T-cell (primary cell): Measurements from ENCODE around the gene STK32C. TPM values are rescaled to one million over a fixed set of nuclear protein-coding genes. Genes with fewer than 3 reads are reported as not detected.
"Not testable (repeated sequence)": the region's sequence is repeated elsewhere in the genome, so short reads cannot be mapped to it uniquely, and the experiment has no call there.

Experiments
- ATAC-seq, 4 experiments: fragments of 200-7000 bp in 3 of 4; fragments of 150-1000 bp in 1 of 4; cut with Tn5 transposase; replicated peaks in 1 of 4; 1 replicate in 3 of 4; 2 replicates in 1 of 4; pipeline ENCODE4 v1.10.0; 2021; ENCODE audit warnings: moderate library complexity in 3 of 4, mild to moderate bottlenecking in 2 of 4, moderate number of reproducible peaks in 1 of 4
- CTCF ChIA-PET, 2 donors: fragments of 300-600 bp; sonication (Branson Sonifier 250); formaldehyde crosslinking; loops; one replicate each; lab custom pipeline; 2022; ENCODE audit warnings: antibody characterized with exemption in 2 of 2; lab: Charles Lee
- POLR2A ChIA-PET, 2 donors: fragments of 300-600 bp; sonication (Branson Sonifier 250); formaldehyde crosslinking; loops; one replicate each; lab custom pipeline; 2022; ENCODE audit warnings: antibody characterized with exemption in 2 of 2; lab: Charles Lee
- DNase-seq, 35 experiments: peaks; one replicate each; pipeline versions ENCODE4 v3.0.0 to v3.0.0-alpha.2; 2013 to 2023
- H3K27ac ChIP-seq: one replicate; pipeline ENCODE4 v1.5.1; 2013; ENCODE audit warnings: low read length
- H3K27me3 ChIP-seq, 2 experiments: replicated peaks in 1 of 2; 1 replicate in 1 of 2; 2 replicates in 1 of 2; pipeline versions ENCODE4 v1.6.1 to v1.7.0; 2013; ENCODE audit warnings: low read length in 1 of 2, mixed read lengths in 1 of 2; ENCODE audit not compliant: control insufficient read depth in 2 of 2, insufficient read depth in 2 of 2; ENCODE audit errors: extremely low read depth in 1 of 2
- H3K36me3 ChIP-seq, 2 donors: 1 replicate in 1 of 2; 2 replicates in 1 of 2; pipeline versions ENCODE4 v1.6.1 to v1.7.0; 2013; ENCODE audit warnings: low read length in 1 of 2; ENCODE audit not compliant: control insufficient read depth in 2 of 2, insufficient read depth in 1 of 2; ENCODE audit errors: extremely low read depth in 1 of 2
- H3K4me1 ChIP-seq, 2 experiments: 1 replicate in 1 of 2; 2 replicates in 1 of 2; pipeline versions ENCODE4 v1.6.1 to v1.7.0; 2013; ENCODE audit warnings: low read length in 2 of 2, mixed read lengths in 1 of 2; ENCODE audit not compliant: insufficient read depth in 2 of 2, control insufficient read depth in 1 of 2; ENCODE audit errors: extremely low read depth in 1 of 2
- H3K4me3 ChIP-seq, 2 donors: 1 replicate in 1 of 2; 2 replicates in 1 of 2; pipeline versions ENCODE4 v1.5.1 to v1.7.0; 2013; ENCODE audit warnings: mild to moderate bottlenecking in 2 of 2, low read length in 1 of 2, moderate library complexity in 1 of 2; ENCODE audit not compliant: control insufficient read depth in 1 of 2; ENCODE audit errors: extremely low read depth in 1 of 2
- H3K9me3 ChIP-seq: 2 replicates; pipeline ENCODE4 v1.7.0; 2013
- H3K27ac Mint-ChIP-seq, 2 donors: one replicate each; pipeline ENCODE4 v1.8.0; 2020 to 2021; ENCODE audit warnings: mild to moderate bottlenecking in 2 of 2, mixed read lengths in 2 of 2
- H3K27me3 Mint-ChIP-seq, 2 donors: one replicate each; pipeline ENCODE4 v1.8.0; 2021 to 2022; ENCODE audit warnings: mixed read lengths in 2 of 2
- H3K36me3 Mint-ChIP-seq: one replicate; pipeline ENCODE4 v1.8.0; 2021; ENCODE audit warnings: mixed read lengths
- H3K4me1 Mint-ChIP-seq, 3 donors: one replicate each; pipeline ENCODE4 v1.8.0; 2020 to 2022; ENCODE audit warnings: mixed read lengths in 3 of 3, mild to moderate bottlenecking in 1 of 3
- H3K4me3 Mint-ChIP-seq, 3 donors: one replicate each; pipeline ENCODE4 v1.8.0; 2020 to 2022; ENCODE audit warnings: mild to moderate bottlenecking in 3 of 3, mixed read lengths in 3 of 3, moderate library complexity in 3 of 3
- H3K9me3 Mint-ChIP-seq, 3 donors: one replicate each; pipeline ENCODE4 v1.8.0; 2020 to 2022; ENCODE audit warnings: mixed read lengths in 3 of 3
- WGBS: methylation state at CpG from one replicate; pipeline ENCODE4 v1.1.5; 2013; ENCODE audit warnings: missing lambda C conversion rate; ENCODE audit not compliant: insufficient coverage; 5-methylcytosine and 5-hydroxymethylcytosine counted together
- total RNA-seq, 35 experiments: library from RNA in 6 of 35; stranded (reverse) in 6 of 35; fragments of 120-200 nt in 1 of 35; gene quantifications; one replicate each; pipeline versions ENCODE4 v1.2.1 to v1.2.4 and lab custom pipeline; 2013 to 2026

STK32C gene
- total RNA-seq, 5 donors from 2014 or later (not counting 1 experiment from before 2014, with no cell fraction given): 5.8 to 16.4 (median 12.2) TPM

DNA sequence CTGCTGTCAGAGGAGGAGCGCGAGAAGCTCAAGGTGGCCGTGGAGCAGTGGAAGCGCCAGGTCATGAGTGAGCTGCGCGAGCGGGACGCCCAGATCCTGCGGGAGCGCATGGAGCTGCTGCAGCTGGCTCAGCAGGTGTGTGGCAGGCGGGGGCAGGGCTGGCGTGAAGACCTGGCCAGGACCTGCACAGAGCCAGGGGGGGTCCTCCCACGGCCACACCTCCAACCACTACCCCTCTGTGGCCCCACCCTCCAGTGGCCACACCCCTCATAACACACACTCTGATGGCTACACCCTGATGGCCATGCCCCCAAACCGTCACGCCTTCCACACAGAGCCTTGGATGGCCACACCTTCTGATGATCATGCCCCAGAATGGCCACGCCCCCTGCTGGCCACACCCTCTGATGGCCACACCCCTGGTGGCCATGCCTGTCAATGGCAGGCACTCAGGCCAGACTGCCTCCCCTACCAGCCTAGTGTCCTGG, 144.4 kb downstream of the STK32C start:
- Mint-ChIP-seq H3K4me3 (no peak overlapping the region), H3K27me3 (no peaks in the 10 kb centered on the region), H3K4me1 (peaks cover 27 to 28% (median 28%) of the 10 kb centered on the region in 3 donors), H3K36me3 (no peaks in the 10 kb centered on the region), H3K27ac (no peak overlapping the region), H3K9me3 (no peaks in the 10 kb centered on the region)
- Histone ChIP-seq H3K36me3 (no peaks in the 10 kb centered on the region), H3K9me3 (no peaks in the 10 kb centered on the region), H3K27ac (no peak overlapping the region), H3K4me3 (no peak overlapping the region), H3K4me1 (peaks cover 7 to 42% of the 10 kb centered on the region in 2 experiments), H3K27me3 (peaks cover 0 to 10% of the 10 kb centered on the region in 2 experiments)
- 68% methylated on average over 16 of the region's 16 CpGs for WGBS
- ATAC-seq (peak in 3 of 4 experiments; percentile 9 to 33 (median 29)), DNase-seq (peak in 20 of 35 experiments; percentile 10 to 55 (median 35))
- CTCF ChIA-PET: no interaction called here
- POLR2A ChIA-PET: no interaction called here

- peak overlapping the region in 1 of 3 donors; percentile 83 for H3K4me3 Mint-ChIP-seq
- peaks cover 31 to 32% (median 32%) of the 10 kb centered on the region in 3 donors for H3K4me1 Mint-ChIP-seq
- H3K9me3 Mint-ChIP-seq: no peaks in the 10 kb centered on the region
- 84% methylated on average over 3 of the region's 10 CpGs for WGBS
- no peaks in the 10 kb centered on the region for H3K27me3 Mint-ChIP-seq
- DNase-seq (no peak), ATAC-seq (no peak)
- H3K36me3 Mint-ChIP-seq: no peaks in the 10 kb centered on the region
- no peaks in the 10 kb centered on the region for H3K36me3 ChIP-seq
- peaks cover 7 to 46% of the 10 kb centered on the region in 2 experiments for H3K4me1 ChIP-seq
- H3K27ac ChIP-seq: peak overlapping the region; percentile 87
- H3K27ac Mint-ChIP-seq: peak overlapping the region; percentile 57 to 97
- peaks cover 0 to 5% of the 10 kb centered on the region in 2 experiments for H3K27me3 ChIP-seq
- no peak overlapping the region for H3K4me3 ChIP-seq
- ChIA-PET POLR2A (no interaction called here), CTCF (no interaction called here)
- H3K9me3 ChIP-seq: no peaks in the 10 kb centered on the region
These were observed 145.0 kb downstream of the STK32C start for GRCh38 chr10:132162590-132163277.

- H3K27me3 ChIP-seq: peaks cover 0 to 1% of the 10 kb centered on the region in 2 experiments
- Mint-ChIP-seq H3K36me3 (no peaks in the 10 kb centered on the region), H3K27me3 (no peaks in the 10 kb centered on the region), H3K4me3 (peak overlapping the region in 2 of 3 donors; percentile 49 to 83), H3K27ac (peak overlapping the region; percentile 57 to 97), H3K9me3 (no peaks in the 10 kb centered on the region), H3K4me1 (peaks cover 32 to 35% (median 34%) of the 10 kb centered on the region in 3 donors)
- ATAC-seq: peak; percentile 22 to 44 (median 32)
- H3K9me3 ChIP-seq: no peaks in the 10 kb centered on the region
- DNase-seq: peak in 14 of 35 experiments; percentile 11 to 61 (median 33)
- 37% methylated on average over 2 of the region's 12 CpGs for WGBS
- H3K4me1 ChIP-seq: peaks cover 7 to 46% of the 10 kb centered on the region in 2 experiments
- CTCF ChIA-PET: no interaction called here
- H3K27ac ChIP-seq: peak overlapping the region; percentile 87
- no peaks in the 10 kb centered on the region for H3K36me3 ChIP-seq
- no peak overlapping the region for H3K4me3 ChIP-seq
- POLR2A ChIA-PET: no interaction called here
These were observed 145.7 kb downstream of the STK32C start for GRCh38 chr10:132162021-132162531.

- H3K27ac Mint-ChIP-seq, H3K4me3 Mint-ChIP-seq: not testable (repeated sequence)
- H3K27ac ChIP-seq: peak overlapping the region; percentile 69
These were observed 146.7 kb downstream of the STK32C start for GRCh38 chr10:132160834-132161622.

GRCh38 chr10:132160231-132160630, 147.5 kb downstream of the STK32C start:
- DNase-seq: peak in 14 of 35 experiments; percentile 10 to 56 (median 25)

More at GRCh38 chr10:132160834-132161622, 146.7 kb downstream of the STK32C start:
- peaks cover 7 to 46% of the 10 kb centered on the region in 2 experiments for H3K4me1 ChIP-seq
- H3K9me3 ChIP-seq, H3K36me3 ChIP-seq, H3K4me3 ChIP-seq, CTCF ChIA-PET, H3K36me3 Mint-ChIP-seq, H3K27me3 Mint-ChIP-seq, H3K9me3 Mint-ChIP-seq, POLR2A ChIA-PET, H3K27me3 ChIP-seq, ATAC-seq: not testable (repeated sequence)
- peak in 29 of 35 experiments; percentile 31 to 85 (median 58) for DNase-seq
- no CpG with 5 or more reads among the region's 4 CpGs for WGBS
- peaks cover 32 to 35% (median 34%) of the 10 kb centered on the region in 3 donors for H3K4me1 Mint-ChIP-seq

More at GRCh38 chr10:132160231-132160630, 147.5 kb downstream of the STK32C start:
- H3K27me3 ChIP-seq, POLR2A ChIA-PET, H3K4me3 ChIP-seq, H3K4me3 Mint-ChIP-seq, CTCF ChIA-PET, H3K9me3 Mint-ChIP-seq, H3K27ac Mint-ChIP-seq, H3K27me3 Mint-ChIP-seq, ATAC-seq, H3K9me3 ChIP-seq, H3K36me3 Mint-ChIP-seq, H3K36me3 ChIP-seq: not testable (repeated sequence)
- Histone ChIP-seq H3K4me1 (peaks cover 7 to 46% of the 10 kb centered on the region in 2 experiments), H3K27ac (peak overlapping the region; percentile 93)
- peaks cover 32 to 35% (median 34%) of the 10 kb centered on the region in 3 donors for H3K4me1 Mint-ChIP-seq
